GM18519 (cell line): ENCODE measurements around the gene STIM2.
"Not testable (repeated sequence)": the region's sequence is repeated elsewhere in the genome, so short reads cannot be mapped to it uniquely, and the experiment has no call there.

Source experiments
- ATAC-seq: cut with Tn5 transposase; IDR thresholded peaks from one replicate; pipeline ENCODE4 v1.9.1; 2021; ENCODE audit warnings: mild to moderate bottlenecking, moderate library complexity; ENCODE audit not compliant: unreplicated experiment, low FRiP score

Gene STIM2

GRCh38 chr4:26860157-26860921, at the start of gene STIM2:
Gene STIM2, plus strand, starts transcription at chr4:26860841.
- peak; percentile 55 for ATAC-seq

- ATAC-seq: not testable (repeated sequence)
Measured at GRCh38 chr4:26811571-26811970, 49.1 kb upstream of the STIM2 start.

GRCh38 chr4:26812049-26812714, 48.5 kb upstream of the STIM2 start:
- no peak for ATAC-seq

GRCh38 chr4:26813698-26814097, 46.9 kb upstream of the STIM2 start:
- ATAC-seq: no peak

GRCh38 chr4:26815199-26815598, 45.4 kb upstream of the STIM2 start:
- no peak for ATAC-seq

- ATAC-seq: no peak
Measured at GRCh38 chr4:26815706-26816105, 44.9 kb upstream of the STIM2 start.

- ATAC-seq: no peak
Measured at GRCh38 chr4:26819026-26819425, 41.6 kb upstream of the STIM2 start.

GRCh38 chr4:26819478-26820095, 41.1 kb upstream of the STIM2 start:
- no peak for ATAC-seq

- no peak for ATAC-seq
Measured at GRCh38 chr4:26820346-26820745, 40.3 kb upstream of the STIM2 start.

- no peak for ATAC-seq
Measured at GRCh38 chr4:26821031-26821430, 39.6 kb upstream of the STIM2 start.

- no peak for ATAC-seq
Measured at GRCh38 chr4:26821677-26822503, 38.8 kb upstream of the STIM2 start.

- ATAC-seq: peak; percentile 34
Measured at GRCh38 chr4:26822546-26822945, 38.1 kb upstream of the STIM2 start.

GRCh38 chr4:26822974-26823373, 37.7 kb upstream of the STIM2 start:
- not testable (repeated sequence) for ATAC-seq

- no peak for ATAC-seq
Measured at GRCh38 chr4:26823583-26823982, 37.1 kb upstream of the STIM2 start.

- no peak for ATAC-seq
Measured at GRCh38 chr4:26824667-26825066, 36.0 kb upstream of the STIM2 start.

- peak; percentile 92 for ATAC-seq
Measured at GRCh38 chr4:26826721-26827120, 33.9 kb upstream of the STIM2 start.

- not testable (repeated sequence) for ATAC-seq
Measured at GRCh38 chr4:26827336-26827735, 33.3 kb upstream of the STIM2 start.

GRCh38 chr4:26827798-26828197, 32.8 kb upstream of the STIM2 start:
- ATAC-seq: no peak

GRCh38 chr4:26829018-26829417, 31.6 kb upstream of the STIM2 start:
- no peak for ATAC-seq

GRCh38 chr4:26830033-26830432, 30.6 kb upstream of the STIM2 start:
- ATAC-seq: no peak

- no peak for ATAC-seq
Measured at GRCh38 chr4:26830701-26831100, 29.9 kb upstream of the STIM2 start.
